H9 (cell line): Measurements from ENCODE around the gene PHTF2. TPM values are rescaled to one million over a fixed set of nuclear protein-coding genes. Genes with fewer than 3 reads are reported as not detected.

ENCODE experiments used
- DNase-seq: peaks from one replicate; pipeline ENCODE4 v3.0.0-alpha.2; 2017
- H2AFZ ChIP-seq: one replicate; pipeline ENCODE4 v1.6.1; 2013; ENCODE audit warnings: mild to moderate bottlenecking, low read length, control low read depth, moderate library complexity
- H2AK5ac ChIP-seq: 2 replicates; pipeline ENCODE4 v1.6.1; 2013; ENCODE audit warnings: low read length, control low read depth, mixed read lengths; ENCODE audit not compliant: insufficient read length
- H2BK120ac ChIP-seq: one replicate; pipeline ENCODE4 v1.6.1; 2013; ENCODE audit warnings: low read depth, mild to moderate bottlenecking, low read length, control low read depth, inconsistent platforms; ENCODE audit not compliant: poor library complexity, severe bottlenecking
- H2BK12ac ChIP-seq: 2 replicates; pipeline ENCODE4 v1.6.1; 2013; ENCODE audit warnings: low read length, control low read depth, mixed read lengths, low read depth; ENCODE audit not compliant: insufficient read length
- H2BK15ac ChIP-seq: 2 replicates; pipeline ENCODE4 v1.6.1; 2013; ENCODE audit warnings: low read depth, low read length, control low read depth
- H2BK20ac ChIP-seq: one replicate; pipeline ENCODE4 v1.6.1; 2013; ENCODE audit warnings: low read depth, mild to moderate bottlenecking, low read length, control low read depth, inconsistent platforms; ENCODE audit not compliant: poor library complexity, severe bottlenecking
- H2BK5ac ChIP-seq: 2 replicates; pipeline ENCODE4 v1.6.1; 2013; ENCODE audit warnings: low read length, control low read depth, mixed read lengths; ENCODE audit not compliant: insufficient read length
- H3K14ac ChIP-seq: 2 replicates; pipeline ENCODE4 v1.6.1; 2013; ENCODE audit warnings: low read length, control low read depth; ENCODE audit not compliant: insufficient read depth
- H3K18ac ChIP-seq: 2 replicates; pipeline ENCODE4 v1.6.1; 2013; ENCODE audit warnings: low read depth, mild to moderate bottlenecking, mixed read lengths, low read length, control low read depth; ENCODE audit not compliant: insufficient read length
- H3K23ac ChIP-seq: 2 replicates; pipeline ENCODE4 v1.6.1; 2013; ENCODE audit warnings: low read length, control low read depth, mixed read lengths, low read depth; ENCODE audit not compliant: insufficient read length
- H3K23me2 ChIP-seq: 2 replicates; pipeline ENCODE4 v1.6.1; 2013; ENCODE audit warnings: low read depth, mild to moderate bottlenecking, mixed read lengths, low read length, control low read depth; ENCODE audit not compliant: insufficient read length, poor library complexity, severe bottlenecking
- H3K27ac ChIP-seq: 2 replicates; pipeline ENCODE4 v1.5.1; 2013; ENCODE audit warnings: low read length, control low read depth, mixed read lengths, low read depth; ENCODE audit not compliant: insufficient read length
- H3K27me3 ChIP-seq: 2 replicates; pipeline ENCODE4 v1.6.1; 2013; ENCODE audit warnings: low read length, control low read depth, inconsistent platforms; ENCODE audit not compliant: insufficient read depth
- H3K4ac ChIP-seq: 2 replicates; pipeline ENCODE4 v1.6.1; 2013; ENCODE audit warnings: low read depth, mild to moderate bottlenecking, control low read depth, inconsistent platforms, low read length, moderate library complexity
- H3K4me1 ChIP-seq: 2 replicates; pipeline ENCODE4 v1.6.1; 2013; ENCODE audit warnings: low read length, control low read depth, inconsistent platforms; ENCODE audit not compliant: insufficient read depth
- H3K4me2 ChIP-seq: 2 replicates; pipeline ENCODE4 v1.6.1; 2013; ENCODE audit warnings: low read length, control low read depth, mixed read lengths; ENCODE audit not compliant: insufficient read length, insufficient read depth
- H3K56ac ChIP-seq: 2 replicates; pipeline ENCODE4 v1.6.1; 2013; ENCODE audit warnings: low read depth, mild to moderate bottlenecking, mixed read lengths, low read length, control low read depth; ENCODE audit not compliant: insufficient read length
- H3K79me1 ChIP-seq: 2 replicates; pipeline ENCODE4 v1.6.1; 2013; ENCODE audit warnings: low read depth, mild to moderate bottlenecking, moderate library complexity, low read length, control low read depth, inconsistent platforms; ENCODE audit not compliant: insufficient read depth, poor library complexity, severe bottlenecking
- H3K79me2 ChIP-seq: 2 replicates; pipeline ENCODE4 v1.6.1; 2013; ENCODE audit warnings: low read length, control low read depth, inconsistent platforms; ENCODE audit not compliant: insufficient read depth
- H3K9ac ChIP-seq: 2 replicates; pipeline ENCODE4 v1.6.1; 2013; ENCODE audit warnings: low read length, control low read depth, mixed read lengths; ENCODE audit not compliant: insufficient read length; ENCODE audit errors: extremely low read depth
- H3K9me3 ChIP-seq: one replicate; pipeline ENCODE4 v1.6.1; 2013; ENCODE audit warnings: low read depth, low read length, inconsistent platforms; ENCODE audit not compliant: control insufficient read depth
- H3T11ph ChIP-seq: one replicate; pipeline ENCODE4 v1.6.1; 2013; ENCODE audit warnings: mild to moderate bottlenecking, low read length, control low read depth, inconsistent platforms
- H4K20me1 ChIP-seq: one replicate; pipeline ENCODE4 v1.6.1; 2013; ENCODE audit not compliant: control insufficient read depth, insufficient read length, insufficient read depth
- H4K5ac ChIP-seq: 2 replicates; pipeline ENCODE4 v1.6.1; 2013; ENCODE audit warnings: low read depth, mild to moderate bottlenecking, mixed read lengths, low read length, control low read depth; ENCODE audit not compliant: insufficient read length
- H4K8ac ChIP-seq: replicated peaks from 2 replicates; pipeline ENCODE4 v1.6.1; 2013; ENCODE audit warnings: low read length, control low read depth, mixed read lengths, low read depth; ENCODE audit not compliant: insufficient read length
- H4K91ac ChIP-seq: 2 replicates; pipeline ENCODE4 v1.6.1; 2013; ENCODE audit warnings: low read depth, mild to moderate bottlenecking, moderate library complexity, mixed read lengths, low read length, control low read depth; ENCODE audit not compliant: insufficient read length
- H3K27ac Mint-ChIP-seq, 3 experiments: 2 replicates in 2 of 3; 3 replicates in 1 of 3; pipeline ENCODE4 v1.8.0; 2020 to 2021; ENCODE audit warnings: mixed read lengths in 3 of 3, mild to moderate bottlenecking in 1 of 3, moderate library complexity in 1 of 3
- H3K27me3 Mint-ChIP-seq: 2 replicates; pipeline ENCODE4 v1.8.0; 2021; ENCODE audit warnings: low read depth, mild to moderate bottlenecking, moderate library complexity, mixed read lengths
- H3K36me3 Mint-ChIP-seq, 3 experiments: 2 replicates in 2 of 3; 3 replicates in 1 of 3; pipeline ENCODE4 v1.8.0; 2020 to 2021; ENCODE audit warnings: low read depth in 3 of 3, mixed read lengths in 3 of 3; ENCODE audit not compliant: insufficient read depth in 1 of 3
- H3K4me1 Mint-ChIP-seq, 2 experiments: 2 replicates each; pipeline ENCODE4 v1.8.0; 2020; ENCODE audit warnings: mixed read lengths in 2 of 2
- H3K4me3 Mint-ChIP-seq, 2 experiments: 2 replicates in 1 of 2; 3 replicates in 1 of 2; pipeline ENCODE4 v1.8.0; 2020 to 2021; ENCODE audit warnings: mild to moderate bottlenecking in 2 of 2, mixed read lengths in 2 of 2, moderate library complexity in 1 of 2
- H3K9me3 Mint-ChIP-seq, 2 experiments: 2 replicates in 1 of 2; 3 replicates in 1 of 2; pipeline ENCODE4 v1.8.0; 2020; ENCODE audit warnings: mild to moderate bottlenecking in 2 of 2, mixed read lengths in 2 of 2, moderate library complexity in 1 of 2
- CTCF ChIP-seq: fragments of 200-600 bp; sonication (generic); conservative IDR thresholded peaks from 3 replicates; pipeline ENCODE4 v1.8.0; 2021; ENCODE audit warnings: antibody characterized with exemption, mild to moderate bottlenecking
- WGBS: extraction: QIAGEN DNeasy Blood & Tissue Kit; methylation state at CpG from one replicate; pipeline ENCODE4 v1.1.7; 2013; ENCODE audit warnings: missing lambda C conversion rate, low lambda C conversion rate, mixed read lengths; ENCODE audit not compliant: insufficient read length; ENCODE audit errors: extremely low coverage; 5-methylcytosine and 5-hydroxymethylcytosine counted together
- total RNA-seq: library from RNA; stranded (reverse); gene quantifications from 2 replicates; pipeline ENCODE4 v1.2.1, GENCODE V29; 2021

PHTF2 gene
- total RNA-seq, 1 experiment from 2014 or later: 16.2 TPM

GRCh38 chr7:77820967-77821366 is 22.4 kb downstream of the PHTF2 start:
- H3K27me3 ChIP-seq: no peaks in the 10 kb centered on the region
- H3K4me2 ChIP-seq: no peak overlapping the region
- no peak overlapping the region for H3K4me3 Mint-ChIP-seq
- H3K4ac ChIP-seq: no peak overlapping the region
- WGBS: no CpG with 5 or more reads among the region's 2 CpGs
- DNase-seq: no peak
- no peak overlapping the region for H2BK120ac ChIP-seq
- H3K27me3 Mint-ChIP-seq: peaks cover 1% of the 10 kb centered on the region; the same call in 1 of the 2 replicates
- H3K9ac ChIP-seq: no peak overlapping the region
- no peak overlapping the region for H3K56ac ChIP-seq
- H4K8ac ChIP-seq: no peak overlapping the region
- no peak overlapping the region for H4K91ac ChIP-seq
- H2BK5ac ChIP-seq: no peak overlapping the region
- H3K4me1 Mint-ChIP-seq: peaks cover 5% of the 10 kb centered on the region in 2 experiments; a peak in 3 of 4 replicates
- H3K79me1 ChIP-seq: no peaks in the 10 kb centered on the region
- H4K20me1 ChIP-seq: no peaks in the 10 kb centered on the region
- H3T11ph ChIP-seq: no peak overlapping the region
- no peak for TF ChIP-seq CTCF
- H2BK20ac ChIP-seq: no peak overlapping the region
- H2AFZ ChIP-seq: no peak overlapping the region
- H3K23me2 ChIP-seq: no peaks in the 10 kb centered on the region
- H3K23ac ChIP-seq: no peak overlapping the region
- peaks cover 34 to 55% (median 41%) of the 10 kb centered on the region in 3 experiments for H3K36me3 Mint-ChIP-seq
- no peak overlapping the region for H2AK5ac ChIP-seq
- H3K14ac ChIP-seq: no peak overlapping the region
- H3K9me3 Mint-ChIP-seq: peaks cover 34 to 51% of the 10 kb centered on the region in 2 experiments
- H4K5ac ChIP-seq: no peak overlapping the region
- no peaks in the 10 kb centered on the region for H3K9me3 ChIP-seq
- H3K79me2 ChIP-seq: peaks cover 4% of the 10 kb centered on the region; the same call in 1 of the 2 replicates
- H2BK12ac ChIP-seq: no peak overlapping the region
- no peak overlapping the region for H3K18ac ChIP-seq
- no peak overlapping the region for H2BK15ac ChIP-seq
- H3K4me1 ChIP-seq: no peaks in the 10 kb centered on the region
- H3K27ac ChIP-seq: no peak overlapping the region
- H3K27ac Mint-ChIP-seq: no peak overlapping the region
